HG02884 (cell line): Measurements from ENCODE around the gene NMD3.

ENCODE experiments used
- ATAC-seq: cut with Tn5 transposase; IDR thresholded peaks from one replicate; pipeline ENCODE4 v1.9.1; 2021; ENCODE audit warnings: mild to moderate bottlenecking, moderate library complexity; ENCODE audit not compliant: unreplicated experiment

The NMD3 gene

DNA sequence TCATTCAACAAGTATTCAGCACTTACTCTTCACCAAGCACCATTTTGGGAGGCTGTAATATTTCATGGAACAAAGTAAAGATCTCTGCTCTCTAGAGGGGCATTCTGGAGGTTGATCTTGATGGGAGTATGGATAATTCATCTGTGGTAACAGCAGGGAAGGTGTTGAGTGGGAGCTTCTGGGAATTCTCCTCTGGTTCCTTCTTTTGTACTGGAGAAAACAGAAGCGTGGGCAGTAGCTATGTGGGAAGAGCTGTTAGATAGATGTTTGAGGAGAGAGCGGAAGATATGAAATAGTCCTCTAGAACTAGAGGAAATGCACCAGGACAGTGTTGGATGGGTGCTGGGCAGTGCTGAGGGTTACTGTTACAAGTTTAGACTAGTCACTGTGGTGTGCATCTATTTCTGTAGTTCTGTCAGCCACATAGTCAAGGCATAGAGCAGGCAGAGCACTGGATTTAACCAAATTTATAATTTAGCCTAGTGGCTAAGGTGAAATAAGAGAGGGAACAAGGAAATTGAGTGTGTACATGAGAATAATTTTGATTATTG, 9.6 kb downstream of the NMD3 start:
- no peak for ATAC-seq

DNA sequence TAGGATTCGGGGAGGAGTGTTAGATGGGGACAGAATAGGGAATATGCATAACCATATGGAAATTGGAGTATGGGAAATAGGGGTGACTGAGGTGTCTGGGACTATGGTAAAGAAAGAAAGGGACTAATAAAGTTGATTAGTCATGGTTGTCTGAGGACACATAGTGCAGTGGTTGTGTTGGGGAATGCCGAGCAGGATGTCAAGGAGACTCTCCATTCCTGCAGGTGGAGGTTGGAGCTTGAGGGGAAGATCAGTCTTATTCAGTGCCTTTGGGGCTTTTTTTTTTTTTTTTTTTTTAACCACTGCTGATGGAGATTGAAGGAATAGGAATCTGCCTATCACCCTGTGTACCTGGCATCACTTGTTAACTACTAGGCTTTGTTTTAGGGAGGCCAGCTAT, 10.8 kb downstream of the NMD3 start:
- ATAC-seq, result no peak

DNA sequence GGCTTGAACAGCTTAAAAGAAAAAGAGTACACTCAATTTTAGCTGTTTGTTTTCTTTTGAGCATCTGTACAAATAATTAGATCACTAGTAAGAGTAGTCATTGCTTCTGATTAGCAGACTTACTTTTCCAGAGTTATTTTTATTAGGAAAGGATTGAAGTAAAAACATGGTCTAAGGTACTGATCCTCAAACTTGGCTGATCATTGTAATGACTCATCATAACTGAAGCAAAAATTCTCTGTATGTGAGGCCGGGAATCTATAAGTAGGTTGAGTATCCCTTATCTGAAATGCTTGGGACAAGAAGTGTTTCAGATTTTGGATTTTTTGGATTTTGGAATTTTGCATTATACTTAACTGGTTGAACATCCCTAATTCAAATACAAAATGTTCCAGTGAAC, 12.4 kb downstream of the NMD3 start:
- ATAC-seq, result no peak

DNA sequence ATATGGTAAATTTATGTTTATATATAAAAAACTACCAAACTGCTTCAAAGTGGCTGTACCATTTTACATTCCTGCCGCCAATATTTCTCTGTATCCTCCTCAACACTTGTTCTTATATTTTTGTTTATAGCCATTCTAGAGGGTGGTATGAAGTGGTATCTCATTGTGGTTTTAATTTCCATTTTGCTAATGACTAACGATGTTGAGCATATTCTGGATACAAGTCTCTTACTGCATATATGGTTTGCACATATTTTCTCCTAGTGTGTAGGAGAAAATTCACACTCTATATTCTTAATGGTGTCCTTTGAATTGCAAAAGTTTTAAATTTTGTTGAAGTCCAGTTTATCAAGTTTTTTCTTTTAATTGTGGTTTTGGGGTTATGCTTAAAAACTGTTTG, 15.1 kb downstream of the NMD3 start:
- no peak for ATAC-seq

DNA sequence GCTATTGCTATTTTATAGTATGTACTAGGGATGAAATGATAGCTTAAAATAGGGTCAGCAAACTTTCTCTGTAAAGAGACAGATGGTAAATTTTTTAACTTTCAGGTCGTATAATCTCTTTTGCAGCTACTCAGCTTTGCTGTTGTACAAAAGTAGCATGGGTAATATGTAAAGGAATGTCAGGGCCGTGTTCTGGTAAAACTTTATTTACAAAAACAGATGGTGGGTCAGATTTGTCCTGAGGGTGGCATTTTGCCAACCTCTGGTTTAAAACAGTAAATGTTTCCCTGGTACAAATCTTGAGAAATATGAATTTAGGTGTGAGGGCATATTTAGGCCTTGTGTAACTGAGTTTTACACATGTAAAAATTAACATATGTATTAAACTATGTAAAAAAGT, 18.6 kb downstream of the NMD3 start:
- no peak for ATAC-seq

DNA sequence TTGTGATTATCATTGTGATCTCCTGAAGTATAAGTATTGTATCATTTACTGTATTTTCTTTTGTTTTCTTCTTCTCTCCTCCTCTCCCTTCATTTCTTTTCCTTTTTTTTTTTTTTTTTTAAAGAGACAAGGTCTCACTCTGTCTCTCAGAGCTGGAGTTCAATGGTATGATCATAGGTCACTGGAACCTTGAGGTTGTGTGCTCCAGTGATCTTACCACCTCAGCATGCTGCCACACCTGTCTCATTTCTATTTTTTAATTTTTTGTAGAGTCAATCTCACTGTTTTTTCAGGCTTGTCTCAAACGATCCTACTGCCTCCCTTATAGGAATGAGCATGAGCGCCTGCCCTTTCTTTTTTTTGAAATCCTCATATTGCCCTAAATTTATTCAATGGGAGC, 23.4 kb downstream of the NMD3 start:
- no peak for ATAC-seq

DNA sequence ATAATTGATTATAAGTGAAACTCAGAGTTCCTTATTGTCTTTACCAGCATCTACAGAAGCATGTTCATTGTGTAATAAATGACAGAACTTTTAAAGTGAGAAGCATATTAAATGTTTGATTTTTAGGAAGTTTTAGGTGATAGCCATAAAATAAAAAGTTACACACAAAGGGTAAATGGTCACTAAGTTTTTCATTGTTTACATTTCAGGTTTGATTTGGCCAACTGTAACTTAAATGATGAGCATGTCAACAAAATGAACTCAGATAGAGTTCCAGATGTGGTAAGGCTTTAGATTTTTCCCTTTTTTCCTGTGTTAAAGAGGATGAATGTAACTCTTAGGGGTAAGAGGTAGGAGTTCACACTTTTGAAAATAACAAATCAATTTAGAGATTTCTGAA, 25.9 kb downstream of the NMD3 start:
- no peak for ATAC-seq

DNA sequence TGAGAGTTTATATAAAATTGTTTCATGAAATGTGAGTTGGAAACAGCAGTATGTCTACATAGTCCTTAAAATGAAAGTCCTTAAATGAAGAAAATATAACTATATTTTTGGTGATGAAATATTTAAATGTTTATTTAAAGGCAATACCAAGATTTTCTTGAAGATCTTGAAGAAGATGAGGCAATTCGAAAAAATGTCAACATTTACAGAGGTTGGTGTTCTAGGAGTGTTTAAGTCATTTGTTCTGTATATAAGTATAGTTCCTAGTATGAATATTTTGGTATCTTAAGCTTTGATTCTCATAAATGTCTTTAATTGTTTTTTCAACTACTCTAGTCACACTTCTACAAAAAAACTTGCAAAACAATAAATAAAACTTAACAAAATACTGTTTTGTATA, 29.0 kb downstream of the NMD3 start:
- no peak for ATAC-seq

DNA sequence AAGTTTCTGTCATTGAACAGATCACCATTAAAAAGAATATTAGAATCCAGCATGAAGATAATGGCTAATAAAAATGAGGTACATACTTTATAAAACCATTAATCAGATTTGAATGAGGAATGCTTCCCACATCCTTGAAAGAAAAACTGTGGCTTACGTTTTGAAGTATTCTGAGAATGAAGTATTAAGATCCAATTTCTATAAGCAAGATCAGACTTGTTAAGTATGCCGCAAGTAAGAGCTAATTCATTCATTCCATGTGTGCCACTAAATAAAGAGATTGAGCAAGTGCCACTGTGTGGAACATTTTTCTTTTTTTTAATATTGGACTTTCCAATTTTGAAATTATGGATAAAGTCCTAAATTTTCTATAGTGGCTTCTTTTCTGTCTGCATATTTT, 30.6 kb downstream of the NMD3 start:
- ATAC-seq, result no peak

DNA sequence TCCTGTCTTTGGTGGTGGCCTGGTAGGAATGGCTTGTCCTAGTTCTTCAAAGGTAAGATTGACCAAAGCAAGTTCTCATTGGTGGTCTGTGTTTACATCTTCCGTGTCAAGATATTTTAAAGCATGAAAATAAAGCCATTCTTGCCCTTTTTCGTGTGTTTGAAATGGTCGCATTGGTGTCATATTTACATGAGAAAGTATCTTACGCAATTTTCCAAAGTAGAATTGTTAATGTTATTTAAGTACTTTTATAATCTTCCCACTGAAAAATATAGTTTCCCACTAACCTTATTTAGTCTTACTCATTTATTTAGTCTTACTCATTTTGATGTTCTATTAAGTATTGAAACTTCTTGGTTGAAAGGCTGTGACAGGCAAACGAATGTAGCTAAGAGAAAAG, 31.0 kb downstream of the NMD3 start:
- no peak for ATAC-seq

DNA sequence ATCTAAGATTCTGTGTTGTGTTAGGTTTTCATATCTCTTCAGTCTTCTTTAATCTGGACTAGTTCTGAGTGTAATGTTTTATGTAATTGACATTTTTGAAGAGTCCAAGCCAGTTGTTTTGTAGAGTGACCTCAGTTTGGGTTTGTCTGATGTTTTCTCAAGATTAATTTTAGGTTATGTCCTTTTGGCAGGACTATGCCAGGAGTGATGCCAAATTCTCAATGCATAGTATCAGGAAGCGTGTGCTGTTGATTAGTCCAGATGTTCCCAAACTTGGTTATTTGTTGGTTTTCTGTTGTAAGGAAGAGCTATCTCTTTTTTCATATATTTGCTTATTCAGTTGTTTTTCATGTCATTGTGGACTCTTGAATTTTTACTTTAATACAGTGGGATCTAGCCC, 32.6 kb downstream of the NMD3 start:
- ATAC-seq, result no peak

DNA sequence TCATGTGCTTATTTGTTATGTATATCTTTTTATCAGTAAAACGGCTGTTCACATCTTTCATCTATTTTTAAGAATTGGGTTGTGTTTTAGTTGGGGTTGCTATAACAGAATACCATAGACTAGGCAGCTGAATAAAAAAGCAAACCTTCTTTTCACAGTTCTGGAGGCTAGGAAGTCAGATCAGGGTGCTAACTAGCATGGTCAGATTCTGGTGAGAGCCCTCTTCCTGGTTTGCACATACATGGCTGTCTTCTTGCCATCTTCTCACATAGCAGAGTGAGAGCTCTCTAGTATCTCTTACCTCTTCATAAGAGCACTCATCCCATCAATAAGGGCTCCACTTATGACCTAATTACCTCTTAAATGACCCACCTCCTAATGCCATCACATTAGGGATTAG, 33.8 kb downstream of the NMD3 start:
- ATAC-seq, result no peak

DNA sequence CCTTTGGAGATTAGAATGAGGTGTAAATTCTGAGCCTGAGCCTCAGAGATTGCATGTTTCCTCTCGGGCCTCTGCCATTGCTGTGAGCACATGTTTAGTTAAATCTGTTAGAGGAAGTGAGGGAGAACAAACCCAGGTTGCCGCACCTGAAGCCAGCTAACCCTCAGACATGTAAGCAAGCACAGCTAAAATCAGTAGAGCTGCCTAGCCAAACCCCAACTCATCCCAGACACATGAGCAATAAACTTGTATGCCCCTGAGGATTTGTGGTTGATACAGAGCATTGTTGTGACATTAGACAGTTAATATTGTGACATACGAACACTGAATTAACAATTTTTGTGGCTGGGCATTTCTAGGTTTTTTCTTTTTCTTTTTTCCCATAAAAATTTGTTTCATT, 41.9 kb downstream of the NMD3 start:
- no peak for ATAC-seq

DNA sequence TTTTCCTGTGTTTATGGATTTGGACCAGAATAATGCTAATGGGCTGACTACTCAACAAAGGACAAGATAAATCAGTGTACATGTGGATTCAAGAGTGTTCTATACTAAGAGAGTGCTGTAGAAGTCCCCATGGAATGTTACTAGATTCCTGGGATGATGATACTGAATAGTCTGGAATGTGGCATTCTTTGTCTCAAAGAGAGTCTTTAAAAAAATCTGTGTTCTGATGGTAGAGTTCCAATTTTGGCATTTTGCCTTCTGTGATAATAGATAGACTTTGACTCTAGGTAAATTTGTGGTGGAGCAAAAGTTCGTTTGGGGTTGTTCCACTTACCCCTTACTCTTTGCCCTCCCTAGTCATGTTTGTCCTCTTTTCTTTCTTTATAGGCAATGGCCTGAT, 43.7 kb downstream of the NMD3 start:
- no peak for ATAC-seq

DNA sequence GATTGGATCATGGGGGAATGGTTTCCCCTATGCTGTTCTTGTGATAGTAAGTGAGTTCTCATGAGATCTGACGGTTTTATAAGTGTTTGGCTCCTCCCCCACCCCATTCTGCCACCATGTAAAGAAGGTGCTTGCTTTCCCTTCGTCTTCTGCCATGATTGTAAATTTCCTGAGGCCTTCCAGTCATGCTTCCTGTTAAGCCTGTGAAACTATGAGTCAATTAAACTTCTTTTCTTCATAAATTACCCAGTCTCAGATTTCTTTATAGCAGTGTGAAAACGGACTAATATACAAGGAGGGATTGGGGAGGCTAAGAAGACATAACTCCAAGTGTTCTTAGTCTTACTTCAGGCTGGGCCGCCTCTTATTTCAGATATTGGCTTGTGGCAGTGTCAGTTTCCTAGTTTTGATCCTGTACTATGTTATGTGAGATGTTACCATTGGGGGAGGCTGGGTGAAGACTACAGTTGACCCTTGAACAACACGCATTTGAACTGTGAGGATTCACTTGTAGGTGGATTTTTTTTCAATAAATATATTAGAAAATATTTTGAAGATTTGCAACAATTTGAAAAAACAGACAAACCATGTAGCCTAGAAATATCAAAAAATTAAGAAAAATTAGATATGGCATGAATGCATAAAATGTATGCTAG, 44.9 kb downstream of the NMD3 start:
- ATAC-seq, result no peak

DNA sequence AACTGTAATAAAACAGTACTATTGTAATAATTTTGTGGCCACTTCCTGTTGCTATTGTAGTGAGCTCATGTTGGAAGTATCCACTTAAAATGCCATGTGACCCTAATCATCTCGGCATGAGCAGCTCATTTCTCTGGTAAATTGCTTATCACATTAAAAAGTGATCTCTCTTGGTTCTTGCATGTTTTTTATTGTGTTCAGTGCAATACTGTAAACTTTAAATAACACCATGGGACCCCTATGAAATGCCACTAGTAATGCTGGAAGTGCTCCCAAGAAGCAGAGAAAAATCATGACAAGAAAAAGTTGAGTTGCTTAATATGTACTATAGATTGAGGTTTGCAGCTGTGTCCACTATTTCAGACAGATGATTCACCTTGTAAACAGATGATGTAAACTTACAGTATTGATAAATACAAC, 45.6 kb downstream of the NMD3 start:
- no peak for ATAC-seq

DNA sequence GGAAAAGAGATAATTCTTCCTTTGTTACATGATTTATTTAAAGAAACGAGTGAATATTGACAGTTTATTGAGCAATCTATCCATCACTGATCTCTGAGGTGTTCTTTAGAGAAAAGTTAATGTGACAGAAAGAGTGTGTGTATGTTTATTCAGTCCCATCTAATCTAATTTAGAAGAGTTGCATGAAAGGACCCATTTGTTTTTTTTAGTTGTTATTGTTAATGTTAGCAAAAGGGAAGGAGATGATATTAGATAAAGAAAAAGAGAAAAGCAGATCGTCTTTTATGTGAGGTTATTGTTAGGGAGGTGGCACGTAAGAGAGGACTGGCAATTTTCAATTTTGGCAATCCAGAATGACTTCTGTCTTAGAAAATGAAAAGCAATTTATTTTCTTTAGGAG, 46.5 kb downstream of the NMD3 start:
- no peak for ATAC-seq

DNA sequence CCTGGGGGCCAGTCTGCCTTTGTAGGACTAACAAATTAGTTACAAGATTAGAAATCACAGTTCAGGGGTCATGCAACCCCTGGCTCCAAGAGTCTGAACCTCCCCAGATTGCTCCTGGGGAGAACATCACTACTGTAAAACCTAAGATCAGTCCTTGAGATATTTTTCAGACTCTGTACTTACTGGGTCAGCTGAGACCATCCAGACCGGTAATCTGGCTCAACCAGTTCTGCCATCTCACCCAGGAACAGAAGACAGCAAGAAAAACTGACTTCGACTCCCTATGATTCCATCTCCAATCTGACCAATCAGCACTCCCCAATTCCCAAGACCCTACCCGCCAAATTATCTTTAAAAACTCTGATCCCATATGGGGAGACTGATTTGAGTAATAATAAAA, 47.5 kb downstream of the NMD3 start:
- ATAC-seq, result no peak

DNA sequence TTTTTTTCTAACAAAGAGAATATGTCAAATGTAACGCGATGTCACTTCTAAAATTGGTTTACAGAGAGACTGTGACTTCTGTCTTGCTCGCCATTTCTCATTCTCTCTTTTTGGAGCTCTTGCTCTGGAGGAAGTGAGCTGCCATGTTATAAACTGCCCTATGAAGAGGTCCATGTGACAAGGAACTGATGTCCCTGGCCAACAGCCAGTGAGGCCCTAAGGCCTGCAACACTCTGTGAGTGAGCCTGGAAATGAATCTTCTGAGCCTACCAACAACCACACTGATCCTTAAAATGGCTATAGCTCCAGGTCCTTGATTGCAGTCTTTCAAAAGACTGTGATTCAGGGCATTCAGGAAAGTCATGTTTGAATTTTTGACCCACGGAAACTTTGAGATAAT, 49.9 kb downstream of the NMD3 start:
- ATAC-seq, result no peak

DNA sequence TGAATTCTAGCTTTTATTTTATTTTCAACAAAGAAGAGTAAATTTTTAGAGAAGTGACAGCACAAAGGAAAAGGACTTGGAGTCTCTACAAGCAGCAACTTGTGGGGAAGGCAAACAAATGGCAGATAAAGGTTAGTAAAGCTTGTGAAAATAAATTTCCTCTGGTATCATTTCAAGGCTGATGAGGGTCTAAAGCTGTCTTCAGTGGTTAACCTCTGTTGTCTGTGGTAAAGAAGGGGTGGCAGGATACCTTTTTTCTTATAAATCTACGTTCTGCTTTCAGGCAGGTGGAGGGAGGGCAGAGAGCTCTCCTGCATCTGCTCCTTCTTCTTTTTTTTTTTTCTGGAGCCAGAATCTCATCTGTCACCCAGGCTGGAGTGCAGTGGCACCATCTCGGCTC, 50.5 kb downstream of the NMD3 start:
- ATAC-seq, result no peak

DNA sequence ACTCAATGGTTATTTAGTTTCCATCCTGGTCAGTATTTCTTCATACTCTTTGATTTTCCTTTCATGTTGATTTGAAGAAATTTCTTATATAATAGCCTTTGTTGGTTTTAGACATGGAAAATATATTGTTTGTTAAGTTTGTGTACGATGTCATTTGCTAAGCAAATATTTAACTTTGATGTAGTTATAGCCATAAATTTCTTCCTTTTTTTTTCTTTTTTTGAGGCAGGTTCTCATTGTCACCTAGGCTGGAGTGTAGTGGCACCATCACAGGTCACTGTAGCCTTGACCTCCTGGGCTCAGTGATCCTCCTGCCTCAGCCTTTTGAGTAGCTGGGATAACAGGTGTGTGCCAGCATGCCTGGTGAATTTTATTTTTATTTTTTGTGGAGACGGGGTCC, 51.4 kb downstream of the NMD3 start:
- ATAC-seq, result no peak

DNA sequence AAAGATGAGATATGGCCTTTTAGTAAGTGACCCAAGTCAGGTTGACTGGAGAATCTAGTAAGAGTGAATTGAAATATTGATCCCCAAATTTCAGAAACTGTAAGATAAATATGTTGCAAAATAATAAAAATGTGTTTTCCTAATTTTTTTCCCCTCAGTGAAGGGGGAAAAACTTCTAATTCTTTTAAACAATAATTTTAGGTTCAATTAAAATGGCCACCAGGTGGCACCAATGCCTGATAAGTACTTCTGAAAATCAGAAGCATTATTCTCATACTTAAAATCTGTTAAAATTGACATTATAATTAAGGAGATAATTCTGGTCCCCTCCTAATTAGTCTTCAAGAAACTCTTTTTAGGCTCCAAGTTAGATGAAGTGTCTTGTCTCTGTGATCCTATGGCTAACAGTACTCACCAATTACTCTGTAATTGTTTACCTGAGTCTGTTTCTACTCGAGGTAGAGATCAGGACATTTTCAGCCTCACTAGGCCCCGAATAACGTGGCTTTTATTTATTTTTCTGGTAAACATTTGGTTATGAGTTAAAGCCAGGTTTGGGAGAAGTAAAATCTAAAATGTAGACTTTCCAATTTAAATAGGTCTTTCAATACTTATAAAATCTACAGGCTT, 52.6 kb downstream of the NMD3 start:
- no peak for ATAC-seq
